ENCODE measurements around the gene DCANP1.

The DCANP1 gene

GRCh38 chr5:135454946-135455345 lies 7.8 kb upstream of the DCANP1 start:
- Histone ChIP-seq H3K4me2 (ENCODE audit: low read depth, low read length, poor library complexity, severe bottlenecking) (no peak overlapping the region), H3K9me3 (ENCODE audit: insufficient read depth, low read depth, low read length) (no peaks in the 10 kb centered on the region), H3K9me2 (replicated peaks; ENCODE audit: low read depth, low read length) (no peaks in the 10 kb centered on the region), H3K36me3 (ENCODE audit: insufficient read depth, low read length) (no peaks in the 10 kb centered on the region), H3K9ac (ENCODE audit: low read depth, low read length, poor library complexity, severe bottlenecking) (no peak overlapping the region), H3K4me3 (ENCODE audit: low read length, poor library complexity, severe bottlenecking) (no peak overlapping the region), H4K20me1 (ENCODE audit: insufficient read depth, low read length, poor library complexity, severe bottlenecking) (no peaks in the 10 kb centered on the region), H3K27me3 (ENCODE audit: insufficient read depth, low read length, poor library complexity, severe bottlenecking) (no peaks in the 10 kb centered on the region), H3K79me2 (ENCODE audit: insufficient read depth, low read length) (no peaks in the 10 kb centered on the region), H3K4me1 (ENCODE audit: insufficient read depth, low read length, poor library complexity, severe bottlenecking) (no peaks in the 10 kb centered on the region), H3F3A (ENCODE audit: low read depth) (no peaks in the 10 kb centered on the region), H2AFZ (ENCODE audit: low read length) (no peak overlapping the region)
- TF ChIP-seq EZH2phosphoT487 (IDR thresholded peaks at IDR 0.05; ENCODE audit: borderline replicate concordance) (no peak), CTCF (conservative IDR thresholded peaks at IDR 0.05; ENCODE audit: low read length) (no peak)

GRCh38 chr5:135453613-135454012 lies 6.5 kb upstream of the DCANP1 start:
- Histone ChIP-seq H3K27me3 (ENCODE audit: insufficient read depth, low read length, poor library complexity, severe bottlenecking) (no peaks in the 10 kb centered on the region), H4K20me1 (ENCODE audit: insufficient read depth, low read length, poor library complexity, severe bottlenecking) (no peaks in the 10 kb centered on the region), H3K4me3 (ENCODE audit: low read length, poor library complexity, severe bottlenecking) (no peak overlapping the region), H2AFZ (ENCODE audit: low read length) (no peak overlapping the region), H3K4me2 (ENCODE audit: low read depth, low read length, poor library complexity, severe bottlenecking) (no peak overlapping the region), H3K36me3 (ENCODE audit: insufficient read depth, low read length) (no peaks in the 10 kb centered on the region), H3K9me2 (replicated peaks; ENCODE audit: low read depth, low read length) (no peaks in the 10 kb centered on the region), H3K9me3 (ENCODE audit: insufficient read depth, low read depth, low read length) (no peaks in the 10 kb centered on the region), H3K79me2 (ENCODE audit: insufficient read depth, low read length) (no peaks in the 10 kb centered on the region), H3K4me1 (ENCODE audit: insufficient read depth, low read length, poor library complexity, severe bottlenecking) (no peaks in the 10 kb centered on the region), H3K9ac (ENCODE audit: low read depth, low read length, poor library complexity, severe bottlenecking) (no peak overlapping the region), H3F3A (ENCODE audit: low read depth) (no peaks in the 10 kb centered on the region)
- TF ChIP-seq EZH2phosphoT487 (IDR thresholded peaks at IDR 0.05; ENCODE audit: borderline replicate concordance) = no peak
- TF ChIP-seq CTCF (conservative IDR thresholded peaks at IDR 0.05; ENCODE audit: low read length) = no peak

- TF ChIP-seq CTCF (conservative IDR thresholded peaks at IDR 0.05; ENCODE audit: low read length) (no peak), EZH2phosphoT487 (IDR thresholded peaks at IDR 0.05; ENCODE audit: borderline replicate concordance) (no peak)
- Histone ChIP-seq H3K4me2 (ENCODE audit: low read depth, low read length, poor library complexity, severe bottlenecking) (no peak within 1 kb of the TSS), H2AFZ (ENCODE audit: low read length) (no peak within 1 kb of the TSS), H3K79me2 (ENCODE audit: insufficient read depth, low read length) (no peaks in the 10 kb centered on the region), H3K9me3 (ENCODE audit: insufficient read depth, low read depth, low read length) (no peaks in the 10 kb centered on the region), H4K20me1 (ENCODE audit: insufficient read depth, low read length, poor library complexity, severe bottlenecking) (no peaks in the 10 kb centered on the region), H3F3A (ENCODE audit: low read depth) (no peaks in the 10 kb centered on the region), H3K9ac (ENCODE audit: low read depth, low read length, poor library complexity, severe bottlenecking) (no peak within 1 kb of the TSS), H3K27me3 (ENCODE audit: insufficient read depth, low read length, poor library complexity, severe bottlenecking) (no peaks in the 10 kb centered on the region), H3K9me2 (replicated peaks; ENCODE audit: low read depth, low read length) (no peaks in the 10 kb centered on the region), H3K36me3 (ENCODE audit: insufficient read depth, low read length) (no peaks in the 10 kb centered on the region), H3K4me1 (ENCODE audit: insufficient read depth, low read length, poor library complexity, severe bottlenecking) (no peaks in the 10 kb centered on the region), H3K4me3 (ENCODE audit: low read length, poor library complexity, severe bottlenecking) (no peak within 1 kb of the TSS)
Measured at GRCh38 chr5:135452321-135453030, 5.3 kb upstream of the DCANP1 start, which contains the start of gene TIFAB. TIFAB (minus strand) TSS chr5:135452351; CDS start chr5:135449939, 2,412 bp downstream.

All from Loucy (cell line).